Measurements from ENCODE around the gene DMBX1.

- TF ChIP-seq, protein P1, sequence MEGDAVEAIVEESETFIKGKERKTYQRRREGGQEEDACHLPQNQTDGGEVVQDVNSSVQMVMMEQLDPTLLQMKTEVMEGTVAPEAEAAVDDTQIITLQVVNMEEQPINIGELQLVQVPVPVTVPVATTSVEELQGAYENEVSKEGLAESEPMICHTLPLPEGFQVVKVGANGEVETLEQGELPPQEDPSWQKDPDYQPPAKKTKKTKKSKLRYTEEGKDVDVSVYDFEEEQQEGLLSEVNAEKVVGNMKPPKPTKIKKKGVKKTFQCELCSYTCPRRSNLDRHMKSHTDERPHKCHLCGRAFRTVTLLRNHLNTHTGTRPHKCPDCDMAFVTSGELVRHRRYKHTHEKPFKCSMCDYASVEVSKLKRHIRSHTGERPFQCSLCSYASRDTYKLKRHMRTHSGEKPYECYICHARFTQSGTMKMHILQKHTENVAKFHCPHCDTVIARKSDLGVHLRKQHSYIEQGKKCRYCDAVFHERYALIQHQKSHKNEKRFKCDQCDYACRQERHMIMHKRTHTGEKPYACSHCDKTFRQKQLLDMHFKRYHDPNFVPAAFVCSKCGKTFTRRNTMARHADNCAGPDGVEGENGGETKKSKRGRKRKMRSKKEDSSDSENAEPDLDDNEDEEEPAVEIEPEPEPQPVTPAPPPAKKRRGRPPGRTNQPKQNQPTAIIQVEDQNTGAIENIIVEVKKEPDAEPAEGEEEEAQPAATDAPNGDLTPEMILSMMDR (IDR thresholded peaks at IDR 0.05): no peak
- TF ChIP-seq POLR2A (IDR thresholded peaks at IDR 0.05): no peak
Observed at GRCh38 chr1:46526691-46527291, 37.2 kb downstream of the DMBX1 start.

All from lower leg skin (tissue), 3 donors.